Cerebellar cortex (tissue), 1 donor: Measurements from ENCODE around the gene SLC2A4RG.
"Not testable (repeated sequence)": the region's sequence is repeated elsewhere in the genome, so short reads cannot be mapped to it uniquely, and the experiment has no call there.

ENCODE experiments used
- DNase-seq: peaks from one replicate; pipeline ENCODE4 v3.0.0-alpha.2; 2015; ENCODE audit warnings: low spot score

The SLC2A4RG gene

DNA sequence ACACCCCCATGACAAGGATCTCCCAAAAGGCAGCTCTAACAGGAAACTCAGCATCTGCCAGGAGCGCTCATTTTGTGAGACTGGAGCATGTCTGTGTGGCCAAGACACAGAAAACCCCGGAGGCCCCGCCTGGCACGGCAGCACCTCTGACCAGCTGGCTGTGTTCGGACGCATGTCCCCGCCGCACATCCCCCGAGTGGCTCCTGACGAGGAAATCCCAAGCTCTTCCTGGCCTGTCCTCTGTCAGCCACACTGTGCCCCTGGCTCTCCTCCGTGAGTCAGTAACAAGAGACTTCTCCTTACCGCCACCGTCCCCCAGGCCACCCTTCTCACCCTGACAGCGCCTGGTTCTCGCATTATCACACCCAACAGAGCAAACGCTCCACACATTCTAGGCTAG lies 14.4 kb downstream of the SLC2A4RG start:
- DNase-seq: no peak

DNA sequence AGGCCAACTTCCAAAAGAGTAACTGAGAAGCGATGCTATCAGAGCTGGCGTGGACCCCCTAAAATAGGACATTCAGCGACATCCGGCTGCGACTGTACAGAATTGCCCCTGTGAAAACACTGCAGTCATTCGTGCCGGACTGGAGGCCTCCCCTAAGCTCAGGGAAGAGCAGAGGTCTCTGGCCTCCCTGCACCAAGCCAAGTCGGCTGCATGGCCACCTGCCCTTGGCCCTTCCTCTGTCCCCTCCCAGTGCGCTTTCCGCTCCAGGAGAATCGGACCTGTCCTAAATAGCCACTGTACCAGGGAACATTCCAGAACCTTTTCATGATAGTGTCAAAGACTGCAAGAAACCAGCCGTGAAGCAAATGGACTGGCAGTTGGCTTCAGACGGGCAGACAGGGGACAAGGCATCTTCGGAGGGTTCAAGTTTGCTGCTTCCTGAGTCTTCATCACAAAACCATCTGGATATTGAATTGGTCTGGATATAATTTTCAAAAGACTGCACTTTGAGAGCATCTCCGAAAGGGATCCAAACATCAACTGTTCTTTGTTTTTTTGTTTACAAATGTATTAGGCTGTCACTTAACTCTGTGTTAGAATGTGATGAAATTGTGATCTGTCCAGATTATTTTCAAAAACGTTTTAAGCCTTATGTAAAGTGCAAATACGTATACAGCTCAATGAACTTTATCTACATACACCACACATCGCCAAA lies 16.5 kb downstream of the SLC2A4RG start:
- peak; percentile 65 for DNase-seq

DNA sequence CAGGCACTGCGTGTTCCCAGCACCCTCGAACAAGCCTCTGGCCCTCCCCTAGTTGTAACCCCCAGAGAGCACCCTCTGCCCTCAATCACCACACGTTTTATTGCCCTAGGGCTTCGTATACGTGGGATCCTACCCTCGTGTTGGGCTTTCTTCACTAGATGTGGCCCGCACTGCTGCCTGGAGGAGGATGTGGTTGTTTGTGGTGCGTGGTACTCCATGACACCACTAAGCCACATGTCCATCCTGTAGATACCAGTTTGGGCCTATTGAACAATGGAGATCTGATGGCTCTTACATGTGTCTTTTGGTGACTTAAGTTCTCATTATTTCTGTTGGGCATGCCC lies 17.0 kb downstream of the SLC2A4RG start:
- no peak for DNase-seq

DNA sequence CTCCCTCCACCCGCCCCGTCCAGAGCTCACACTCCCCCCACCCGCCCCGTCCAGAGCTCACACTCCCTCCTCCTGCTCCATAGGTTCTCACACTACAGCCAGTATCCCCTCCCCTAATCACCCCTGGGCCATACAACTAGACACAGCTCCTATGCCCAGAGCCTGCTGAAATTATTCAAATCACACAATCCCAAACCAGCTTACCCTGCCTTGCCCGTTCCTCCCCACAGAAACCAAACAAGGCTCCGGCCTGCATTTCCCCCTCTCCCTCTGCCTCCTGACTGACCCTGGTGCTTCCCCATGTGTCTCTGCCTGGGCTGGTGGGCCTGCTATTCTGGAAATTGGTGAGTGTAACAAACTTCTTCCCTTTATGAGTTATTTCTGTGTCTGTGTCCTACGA lies 18.6 kb downstream of the SLC2A4RG start:
- no peak for DNase-seq

DNA sequence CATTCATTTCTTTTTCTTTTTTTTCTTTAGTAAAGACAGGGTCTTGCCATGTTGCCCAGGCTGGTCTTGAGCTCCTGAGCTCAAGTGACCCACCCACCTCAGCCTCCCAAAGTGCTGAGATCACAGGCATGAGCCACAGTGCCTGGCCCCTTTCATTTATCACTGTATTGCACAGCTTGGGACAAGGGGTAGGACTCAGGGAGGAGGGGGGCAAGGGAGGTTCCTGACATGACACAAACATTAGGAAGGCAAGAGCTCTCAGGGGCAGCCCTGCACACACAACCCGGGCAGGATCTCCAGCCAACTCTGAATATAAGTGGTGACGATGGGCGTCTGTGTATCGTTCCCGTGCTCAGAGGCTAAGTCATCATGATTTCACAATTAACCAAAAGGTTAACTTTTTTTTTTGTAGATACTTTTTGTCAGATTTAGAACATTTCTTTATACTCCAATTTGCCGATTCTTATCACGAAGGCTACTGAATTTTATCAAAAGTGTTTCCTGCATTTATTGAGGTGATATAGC lies 19.9 kb downstream of the SLC2A4RG start:
- no peak for DNase-seq

DNA sequence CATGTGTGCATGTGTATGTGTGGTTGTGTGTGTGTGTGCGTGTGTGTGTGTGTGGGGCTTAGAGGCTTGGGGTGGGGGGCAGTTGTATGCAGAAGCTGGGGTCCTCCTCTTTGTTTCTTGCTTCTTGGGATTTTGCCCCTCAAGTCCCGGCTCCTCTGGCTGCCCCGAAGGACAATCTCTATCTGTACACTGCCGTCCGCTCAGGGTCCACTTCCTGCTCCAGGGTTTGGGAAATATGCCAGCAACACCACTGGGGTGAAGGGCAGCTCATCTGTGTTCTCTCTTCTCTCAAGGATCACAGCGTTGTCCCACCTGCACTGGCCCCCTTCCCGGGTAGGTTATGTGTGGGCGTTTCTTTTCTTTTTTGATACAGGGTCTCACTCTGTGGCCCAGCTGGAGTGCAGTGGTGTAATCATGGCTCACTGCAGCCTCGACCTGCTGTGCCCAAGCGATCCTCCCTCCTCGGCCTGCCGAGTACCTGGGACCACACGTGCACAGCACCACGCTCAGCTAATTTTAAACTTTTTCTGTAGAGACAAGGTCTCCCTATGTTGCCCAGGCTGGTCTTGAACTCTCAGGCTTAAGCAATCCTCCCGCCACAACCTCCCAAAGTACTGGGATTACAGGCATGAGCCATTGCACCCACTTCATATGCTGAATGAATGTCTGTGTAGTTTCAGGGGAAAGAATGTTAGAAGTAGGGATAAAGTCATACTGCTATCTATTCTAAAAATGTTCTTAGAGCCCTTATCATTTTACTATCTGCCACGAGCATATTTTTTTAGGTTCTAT lies 25.7 kb downstream of the SLC2A4RG start:
- DNase-seq: no peak

DNA sequence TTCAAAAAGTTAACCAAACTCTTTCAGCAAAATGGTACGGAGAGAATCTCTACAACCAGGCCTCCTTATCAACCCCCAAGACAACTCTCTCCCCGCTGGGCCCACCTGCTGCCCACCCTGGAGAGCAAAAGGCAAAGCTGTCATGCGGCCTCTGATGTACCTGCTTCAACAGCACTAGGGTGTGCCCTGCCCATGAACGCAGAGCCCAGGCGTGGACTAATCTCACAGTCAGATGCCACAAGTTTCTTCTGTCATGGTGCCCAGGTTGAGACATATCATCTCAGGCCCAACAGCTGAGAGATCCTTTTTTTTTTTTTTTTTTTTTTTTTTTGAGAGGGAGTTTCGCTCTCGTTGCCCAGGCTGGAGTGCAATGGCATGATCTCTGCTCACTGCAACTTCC lies 26.3 kb downstream of the SLC2A4RG start:
- no peak for DNase-seq

DNA sequence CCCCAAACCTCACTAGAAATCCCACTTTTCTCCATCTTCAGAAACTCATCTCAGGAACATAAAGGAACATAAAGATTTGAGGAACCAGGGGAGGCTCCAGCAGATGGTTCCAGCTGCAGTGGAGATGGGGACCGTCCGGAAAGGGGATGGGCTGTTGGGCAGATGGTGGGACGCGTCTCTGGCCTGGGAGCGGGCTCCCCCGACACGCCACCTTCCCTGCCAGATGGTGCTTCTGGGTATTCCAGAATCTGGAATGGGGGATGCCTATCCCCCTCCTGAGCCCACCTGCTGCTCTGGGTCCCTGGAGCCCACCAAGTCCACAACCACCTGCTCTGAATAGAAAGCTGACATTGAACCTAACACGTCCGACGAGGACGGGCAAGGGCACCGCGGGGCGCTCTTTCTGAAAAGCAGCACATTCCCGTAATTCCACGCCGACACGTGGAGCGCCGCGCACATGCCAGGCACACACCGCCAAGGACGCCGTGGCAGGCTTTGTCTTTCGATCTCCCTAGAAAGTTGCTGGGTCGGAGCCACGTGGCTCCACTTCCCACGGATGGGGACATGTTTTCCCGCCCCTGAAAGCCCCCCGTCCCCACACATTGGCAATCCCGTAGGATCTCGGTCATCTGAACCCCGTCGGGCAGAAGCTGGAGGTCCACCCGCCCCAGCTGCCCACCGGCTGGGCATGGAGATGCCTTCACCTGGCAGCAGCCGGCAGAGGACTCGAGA lies 27.3 kb downstream of the SLC2A4RG start:
- DNase-seq: no peak

DNA sequence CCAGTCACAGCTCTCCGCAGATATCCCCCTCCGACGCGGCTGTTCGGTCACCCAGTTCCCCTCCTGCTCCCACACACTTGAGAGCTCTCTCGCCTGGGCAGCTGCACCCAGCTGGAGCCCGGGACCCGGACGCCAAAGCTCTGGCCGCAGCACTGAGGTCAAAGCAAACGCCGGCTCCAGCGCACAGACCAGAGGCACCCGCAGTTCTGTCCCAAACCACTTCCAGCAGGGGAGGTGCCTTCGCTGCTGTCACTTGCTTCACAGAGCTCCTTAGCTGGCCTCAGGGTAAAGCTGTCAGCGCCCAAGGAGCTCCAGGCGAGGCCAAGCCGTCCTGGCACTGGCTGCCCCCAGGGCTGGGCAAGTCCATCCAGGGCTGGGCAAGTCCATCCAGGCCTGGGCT lies 27.9 kb downstream of the SLC2A4RG start:
- no peak for DNase-seq

DNA sequence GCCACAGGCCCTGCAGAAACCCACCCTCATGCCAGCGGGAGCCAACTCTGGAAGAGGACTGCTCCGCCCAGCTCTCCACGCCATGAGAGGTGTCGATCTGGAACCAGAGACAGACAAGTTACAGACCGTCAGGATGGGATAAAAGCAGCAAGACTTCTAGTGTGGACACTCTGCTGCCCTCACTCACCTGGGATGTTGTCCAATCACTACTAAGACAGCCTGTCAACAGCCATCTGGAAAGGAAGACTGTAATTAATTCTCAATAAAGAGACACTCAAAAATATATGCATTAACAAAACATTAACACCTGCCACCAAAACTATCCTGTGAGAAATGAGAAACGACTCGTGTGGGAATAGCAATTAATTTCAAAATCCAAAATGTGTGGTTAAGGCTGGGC lies 28.3 kb downstream of the SLC2A4RG start:
- DNase-seq: peak; percentile 68

DNA sequence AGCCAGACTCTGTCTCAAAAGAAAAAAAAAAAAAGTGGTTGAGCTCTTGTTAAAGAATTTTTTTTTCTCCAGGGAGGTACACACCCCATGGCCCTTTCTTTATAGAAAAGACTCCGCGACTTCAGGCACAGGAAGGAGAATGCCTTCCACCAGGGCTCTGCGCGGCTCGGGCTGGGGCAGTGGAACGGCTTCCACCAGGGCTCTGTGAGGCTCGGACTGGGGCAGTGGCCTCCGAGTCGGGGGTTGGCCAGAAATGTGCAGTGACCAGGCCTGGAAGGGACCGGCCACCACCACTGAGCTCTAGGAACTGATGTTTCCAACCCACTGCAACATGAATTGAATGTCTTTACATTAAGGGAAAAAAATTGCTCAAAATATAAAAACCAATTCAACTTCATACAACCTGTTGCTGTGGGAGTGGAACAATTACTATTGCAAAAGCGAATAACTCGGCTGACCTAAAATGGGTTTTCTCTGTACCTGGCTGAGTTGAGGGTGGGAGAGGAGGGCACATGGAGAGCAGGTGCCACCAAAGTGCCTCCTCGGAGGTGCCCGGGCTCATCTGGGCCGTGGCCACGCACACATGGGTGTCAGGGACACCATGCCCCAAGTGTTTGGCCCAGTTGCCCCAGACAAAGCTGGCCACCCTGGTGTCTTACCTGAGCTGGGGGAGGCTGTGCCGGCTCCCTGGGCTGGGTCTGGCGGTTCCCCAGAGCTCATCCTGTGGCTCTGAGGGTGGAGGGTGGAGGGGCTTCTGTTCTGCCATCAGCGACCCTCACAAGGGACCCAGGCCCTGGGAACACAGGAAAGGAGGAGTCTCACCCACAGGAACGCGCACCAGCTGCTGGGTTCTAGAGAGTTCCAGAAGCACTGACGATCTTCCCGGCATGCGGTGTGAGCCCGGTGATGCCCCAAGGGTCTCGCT lies 29.3 kb downstream of the SLC2A4RG start:
- DNase-seq: no peak

DNA sequence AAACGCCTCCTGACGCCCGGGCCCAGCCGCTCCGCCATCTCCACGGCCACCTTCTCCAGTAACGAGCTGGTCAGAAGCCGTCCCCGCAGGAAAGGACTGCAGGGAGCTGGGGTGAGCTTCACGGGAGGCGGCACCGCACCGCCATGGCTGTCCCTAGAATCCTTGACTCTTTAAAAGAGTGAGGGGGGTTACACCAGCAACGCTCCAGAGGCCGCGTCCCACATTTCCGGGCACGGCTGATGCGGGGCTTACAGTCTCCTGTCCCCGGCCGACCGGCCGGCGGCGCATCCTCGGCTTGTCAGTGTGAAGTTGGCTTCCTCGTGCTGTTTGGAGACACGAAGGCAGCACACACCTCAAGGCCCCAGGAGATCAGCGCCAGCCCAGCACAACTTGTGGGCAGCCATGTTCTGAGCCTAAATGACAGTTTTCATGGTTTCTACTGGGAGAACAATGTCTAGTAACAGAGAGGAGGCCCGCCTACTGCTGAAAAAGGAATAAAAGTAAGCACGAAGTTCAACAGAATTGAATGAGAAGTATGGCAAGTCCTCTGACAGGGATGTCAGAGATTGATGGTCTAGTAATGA lies 30.4 kb downstream of the SLC2A4RG start:
- no peak for DNase-seq

DNA sequence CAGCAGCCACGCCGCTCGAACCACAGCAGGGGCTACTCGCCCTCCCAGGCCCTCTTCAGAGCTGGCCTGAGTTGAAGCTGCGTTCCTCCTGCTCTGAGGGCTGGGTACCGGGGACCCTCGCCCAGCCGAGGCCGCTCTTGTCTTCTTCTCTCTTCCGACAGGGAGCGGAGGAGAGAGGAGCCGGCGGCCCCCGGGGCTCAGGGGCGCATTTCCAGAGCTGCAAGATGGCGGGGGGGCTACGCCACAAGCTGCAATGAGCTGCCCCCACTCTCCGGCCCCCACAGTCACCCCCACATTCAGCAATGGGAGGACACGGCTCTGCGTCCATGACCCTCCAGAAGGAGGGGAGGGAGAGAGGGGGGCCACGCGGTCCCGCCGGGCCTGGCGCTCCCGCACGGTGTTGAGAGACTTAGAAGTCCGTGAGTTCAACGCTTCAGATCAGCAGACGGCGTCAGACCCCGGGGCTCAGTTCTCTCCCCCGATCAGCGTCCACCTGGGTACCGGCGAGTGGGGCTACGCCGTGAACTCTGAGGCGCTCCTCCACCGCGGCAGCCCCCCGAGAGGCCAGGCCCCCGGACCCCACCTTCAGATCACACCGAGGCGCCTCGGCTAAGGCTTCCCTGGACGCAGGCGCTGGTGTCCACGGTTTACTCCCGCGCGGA lies 31.6 kb downstream of the SLC2A4RG start:
- no peak for DNase-seq

DNA sequence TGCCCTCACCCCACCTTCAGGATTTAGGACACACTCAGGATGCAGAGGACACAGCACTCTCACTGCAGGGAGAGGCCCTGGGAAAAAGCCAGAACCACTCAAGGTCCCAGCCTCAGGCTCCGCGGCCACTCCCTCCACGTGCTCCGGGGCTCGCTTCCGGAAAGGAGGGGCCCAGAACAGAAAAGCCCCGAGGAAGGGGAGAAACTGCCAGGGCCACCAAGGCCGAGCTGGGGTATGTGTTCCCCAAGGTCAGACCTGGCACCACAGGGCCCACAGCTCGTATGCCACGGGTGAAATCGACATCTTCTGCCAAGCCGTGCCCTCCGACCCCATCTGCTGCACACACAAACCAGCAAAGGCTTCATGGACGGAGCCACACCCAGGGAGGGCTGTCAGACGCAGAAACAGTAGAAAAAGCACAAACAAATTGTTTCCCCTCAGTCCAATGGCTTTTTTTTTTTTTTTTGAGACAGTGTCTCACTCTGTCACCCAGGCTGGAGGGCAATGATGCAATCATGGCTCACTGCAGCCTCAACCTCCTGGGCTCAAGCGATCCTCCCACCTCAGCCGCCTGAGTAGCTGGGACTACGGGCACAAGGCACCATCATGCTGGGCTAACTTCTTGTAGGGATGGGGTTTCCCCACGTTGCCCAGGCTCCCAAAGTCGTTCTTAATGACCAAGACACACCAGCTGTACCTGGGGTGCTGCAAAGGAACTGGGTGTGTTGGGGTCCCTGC lies 33.4 kb downstream of the SLC2A4RG start:
- DNase-seq: no peak

DNA sequence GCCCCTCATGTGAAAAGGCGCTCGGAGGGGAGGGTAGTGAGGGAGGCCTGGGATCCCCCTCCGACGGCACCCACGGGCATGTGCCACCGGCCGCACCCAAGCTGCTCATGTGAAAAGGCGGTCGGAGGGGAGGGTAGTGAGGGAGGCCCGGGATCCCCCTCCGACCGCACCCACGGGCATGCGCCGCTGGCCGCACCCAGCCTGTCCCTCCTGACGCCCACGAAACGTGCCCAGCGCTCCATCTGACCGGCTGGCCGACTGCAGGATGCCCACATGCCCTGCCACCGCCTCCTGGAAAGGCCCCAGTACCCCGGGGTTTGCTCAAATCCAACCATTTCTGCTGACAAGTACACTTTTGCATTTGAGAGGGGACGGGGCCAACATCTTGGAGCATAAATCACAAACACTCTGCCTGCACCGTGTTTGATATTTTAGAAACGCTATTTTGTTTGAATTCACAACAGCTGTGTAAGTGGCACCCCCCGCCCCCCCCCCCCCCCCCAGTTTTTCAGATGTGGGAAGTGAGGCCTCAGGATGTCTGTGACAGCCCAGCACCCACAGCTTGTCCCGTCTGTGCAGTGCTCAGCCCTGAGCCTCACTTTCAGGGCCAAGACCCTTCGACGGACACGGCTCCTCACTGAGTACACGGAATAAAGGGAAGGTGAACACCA lies 34.1 kb downstream of the SLC2A4RG start:
- no peak for DNase-seq

DNA sequence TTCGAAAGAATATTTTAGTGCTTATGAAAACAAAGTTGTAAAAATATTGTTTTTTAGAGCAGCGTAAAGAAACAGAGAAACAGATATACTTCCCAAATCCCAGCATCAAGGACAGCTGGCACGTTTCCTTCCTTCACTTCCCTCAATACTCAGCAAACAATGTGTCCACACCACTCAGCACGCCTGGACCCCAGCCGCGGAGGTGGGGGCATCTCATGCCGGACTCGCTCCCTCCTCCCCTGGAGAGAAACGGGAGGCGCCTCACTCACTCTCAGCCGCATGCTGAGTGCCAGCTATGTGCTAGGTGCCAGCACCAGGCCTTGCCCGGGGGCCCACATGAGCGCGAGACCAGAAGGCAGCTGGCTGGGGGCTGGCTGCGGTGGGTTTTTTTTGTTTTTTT lies 34.7 kb downstream of the SLC2A4RG start:
- no peak for DNase-seq

DNA sequence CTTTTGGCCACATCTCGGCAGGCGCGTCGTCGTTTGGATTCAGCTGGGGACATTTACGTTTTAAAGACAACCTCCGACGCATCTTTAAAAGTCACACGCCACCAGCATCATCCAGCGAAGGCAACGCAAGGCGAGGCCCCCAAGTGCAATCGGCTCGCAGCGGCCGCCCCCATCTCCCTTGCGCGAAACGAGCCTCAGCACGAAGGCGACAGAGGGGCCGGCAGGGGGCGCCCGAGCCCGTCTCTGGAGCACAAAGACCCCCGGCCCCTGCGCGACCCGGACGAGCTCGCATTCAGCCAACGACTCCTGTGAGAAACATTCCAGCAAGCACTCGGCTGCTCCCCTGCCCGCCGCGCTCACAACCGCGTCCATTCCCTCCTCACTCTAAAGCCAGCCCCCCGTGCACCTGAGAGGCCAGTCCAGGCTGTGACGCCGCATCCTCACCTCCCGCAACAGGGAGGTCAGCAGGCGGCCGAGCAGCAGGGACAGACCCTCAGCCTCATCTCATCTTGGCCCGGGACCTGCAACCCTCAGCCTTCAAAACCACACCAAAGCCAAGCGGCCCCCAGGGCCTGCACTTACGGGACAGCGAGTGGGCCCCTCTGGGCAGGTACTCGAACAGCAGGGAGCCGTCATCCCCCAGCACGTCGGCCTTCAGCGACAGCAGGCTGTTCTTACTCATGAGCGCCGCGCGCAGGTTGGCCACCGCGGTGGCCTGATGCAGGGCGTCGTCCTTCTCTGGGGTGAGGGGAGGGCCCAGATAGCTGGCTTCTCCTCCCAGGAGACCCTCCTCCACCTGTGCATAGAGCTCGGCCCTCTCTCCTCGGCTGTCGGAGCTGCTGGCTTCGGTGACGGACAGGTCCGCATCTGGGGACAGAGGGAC lies 35.8 kb downstream of the SLC2A4RG start:
- no peak for DNase-seq

DNA sequence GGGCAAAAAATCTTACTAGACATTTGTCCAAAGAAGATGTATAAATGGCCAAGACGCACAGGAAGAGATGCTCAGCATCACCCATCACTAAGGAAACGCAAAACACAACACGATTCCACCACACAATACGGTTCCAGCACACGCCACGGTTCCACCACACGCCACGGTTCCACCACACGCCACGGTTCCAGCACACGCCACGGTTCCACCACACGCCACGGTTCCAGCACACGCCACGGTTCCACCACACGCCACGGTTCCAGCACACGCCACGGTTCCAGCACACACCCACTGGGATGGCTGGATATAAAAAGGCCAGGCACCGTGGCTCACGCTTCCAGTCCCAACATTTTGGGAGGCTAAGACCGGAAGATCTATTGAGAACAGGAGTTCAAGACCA lies 37.3 kb downstream of the SLC2A4RG start:
- not testable (repeated sequence) for DNase-seq

DNA sequence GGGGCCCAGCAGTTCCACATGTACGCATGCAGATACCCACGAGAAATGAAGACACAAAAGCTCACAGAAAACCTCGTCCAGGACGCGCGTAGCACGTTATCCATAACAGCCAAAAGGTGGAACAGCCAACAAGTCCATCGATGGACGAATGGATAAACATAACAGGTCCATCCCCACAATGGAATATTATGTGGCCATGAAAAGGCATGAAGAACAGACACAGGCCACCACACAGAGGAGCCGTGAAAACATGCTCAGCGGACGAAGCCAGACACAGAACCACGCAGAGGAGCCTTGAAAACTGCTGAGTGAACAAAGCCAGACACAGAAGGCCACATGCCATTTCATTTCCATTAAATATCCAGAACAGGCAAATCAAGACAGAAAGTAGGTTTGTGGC lies 38.0 kb downstream of the SLC2A4RG start:
- DNase-seq: no peak
